Central memory CD4-positive, alpha-beta T cell (primary cell): ENCODE data around the gene USP28.
"Not testable (repeated sequence)": the region's sequence is repeated elsewhere in the genome, so short reads cannot be mapped to it uniquely, and the experiment has no call there.

ENCODE experiments used
- DNase-seq: peaks from one replicate; pipeline ENCODE4 v3.0.0; 2022

USP28 gene

DNA sequence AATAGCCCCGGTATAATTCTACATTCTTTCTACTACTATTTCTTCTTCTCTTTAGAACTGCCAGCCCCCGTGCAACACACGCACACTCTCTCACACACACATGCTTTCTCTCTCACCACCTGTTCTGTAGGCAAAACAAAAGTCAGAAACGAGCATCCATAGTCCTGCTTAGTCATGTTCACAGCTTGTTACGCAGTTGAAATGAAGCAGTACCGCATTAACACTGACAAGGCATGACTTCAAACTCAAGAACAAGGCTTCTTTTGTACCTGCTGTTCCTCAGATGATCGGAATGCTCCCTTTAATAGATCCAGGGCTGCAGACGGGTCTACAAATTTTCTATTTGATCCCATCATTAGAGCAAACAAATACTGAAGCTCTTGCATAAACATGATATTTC lies 42.2 kb downstream of the USP28 start:
- no peak for DNase-seq

DNA sequence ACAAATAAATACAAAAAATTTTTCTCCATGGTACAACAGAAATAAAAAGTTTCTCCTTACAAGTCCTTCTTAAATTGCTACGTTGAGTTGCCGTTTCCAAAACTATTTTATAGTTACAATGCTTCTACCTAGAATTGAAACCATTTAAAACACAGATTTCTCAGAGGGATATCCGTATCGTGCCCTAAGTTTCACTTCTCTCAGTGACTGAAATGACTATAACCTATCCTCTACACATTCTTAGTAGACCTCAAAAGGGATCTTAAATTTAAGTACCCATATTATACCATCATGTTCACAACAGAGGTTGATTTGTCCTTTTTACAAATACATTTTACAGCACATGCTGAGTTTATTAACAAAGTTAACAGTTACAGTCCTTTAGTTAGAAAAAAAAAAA lies 44.1 kb downstream of the USP28 start:
- DNase-seq = no peak

DNA sequence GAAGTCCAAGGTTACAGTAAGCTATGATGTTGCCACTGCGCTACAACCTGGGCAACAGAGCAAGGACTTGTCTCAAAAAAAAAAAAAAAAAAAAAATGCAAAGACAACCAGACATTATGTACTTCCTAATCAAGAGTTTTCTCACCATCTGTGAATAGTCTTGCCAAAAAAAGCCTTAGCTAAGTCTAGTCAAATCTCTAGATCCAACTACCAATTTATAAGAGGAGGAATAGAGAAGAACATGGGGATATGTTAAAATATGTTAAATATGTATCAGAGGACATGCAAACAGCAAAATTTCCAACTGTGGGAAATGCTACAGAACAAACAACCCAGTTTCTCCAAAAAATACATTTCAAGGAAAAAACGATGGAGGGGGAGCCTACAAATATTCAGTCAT lies 45.6 kb downstream of the USP28 start:
- DNase-seq = no peak

DNA sequence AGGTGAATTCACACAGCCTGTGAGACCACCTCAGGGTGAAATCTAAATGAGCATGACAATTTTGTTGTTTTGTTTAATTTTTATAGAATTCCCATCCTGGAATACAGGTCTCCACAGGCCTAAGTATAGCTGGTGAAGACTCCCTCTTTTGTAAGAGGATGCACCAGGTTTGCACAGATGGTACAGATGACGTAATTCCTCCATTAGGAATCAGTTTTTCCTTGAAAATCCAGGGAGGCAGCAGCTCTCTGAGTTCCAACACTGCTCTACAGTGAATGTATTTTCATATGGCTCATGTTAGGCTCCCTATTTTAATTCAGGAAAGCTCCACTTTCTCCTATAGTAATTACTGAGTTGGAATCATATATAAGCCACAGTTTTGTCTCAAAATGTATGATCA lies 47.2 kb downstream of the USP28 start:
- no peak for DNase-seq

DNA sequence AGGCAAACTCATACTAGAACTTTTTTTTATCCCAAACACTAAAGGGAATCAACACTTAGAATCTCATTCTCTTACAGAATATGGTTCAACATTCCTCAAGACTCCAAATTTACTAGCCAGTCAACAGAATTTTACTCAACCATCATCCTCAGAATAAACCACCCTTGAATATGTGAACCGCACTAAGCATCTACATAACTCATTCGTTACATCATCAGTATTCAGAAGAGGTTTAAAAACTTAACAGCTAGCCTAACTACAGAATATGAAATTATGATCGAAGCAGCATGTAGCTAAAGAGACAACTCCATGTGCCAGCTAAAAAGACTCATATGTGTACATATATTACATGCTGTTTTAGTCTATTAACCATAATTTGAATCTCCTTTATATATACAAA lies 47.9 kb downstream of the USP28 start:
- DNase-seq = no peak

DNA sequence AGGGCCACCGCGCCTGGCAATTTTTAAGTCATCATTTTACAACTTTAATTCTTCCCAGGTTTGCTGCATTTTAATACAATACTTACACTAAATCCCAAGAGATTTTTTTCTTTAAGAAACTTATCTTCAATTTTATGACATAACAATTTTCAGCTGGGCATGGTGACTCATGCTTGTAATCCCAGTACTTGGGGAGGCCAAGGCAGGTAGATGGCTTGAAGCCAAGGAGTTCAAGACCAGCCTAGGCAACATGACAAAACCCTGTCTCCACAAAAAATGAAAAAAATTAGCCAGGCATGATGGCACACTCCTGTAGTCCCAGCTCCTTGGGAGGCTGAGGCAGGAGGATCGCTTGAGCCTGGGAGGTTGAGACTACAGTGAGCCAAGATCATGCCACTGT lies 56.9 kb downstream of the USP28 start:
- DNase-seq = no peak

DNA sequence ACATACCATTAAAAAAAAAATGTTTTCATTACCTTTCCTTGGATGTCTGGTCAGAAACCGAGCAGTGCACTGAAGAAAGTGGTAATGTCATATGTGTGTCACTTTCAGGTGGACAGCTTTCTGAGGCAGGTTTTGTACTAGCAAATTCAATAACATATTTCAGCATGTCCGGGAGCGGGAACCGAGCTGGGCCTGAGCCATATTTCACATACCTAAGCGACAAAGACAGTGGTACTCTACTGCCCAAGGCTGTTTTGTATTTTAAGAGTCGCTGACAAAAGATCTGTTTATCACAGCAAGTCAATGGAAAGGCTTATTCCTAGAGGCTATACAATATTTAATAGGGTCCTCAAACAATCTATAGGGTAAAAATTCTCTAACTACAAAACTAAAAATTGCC lies 57.7 kb downstream of the USP28 start:
- DNase-seq = no peak

DNA sequence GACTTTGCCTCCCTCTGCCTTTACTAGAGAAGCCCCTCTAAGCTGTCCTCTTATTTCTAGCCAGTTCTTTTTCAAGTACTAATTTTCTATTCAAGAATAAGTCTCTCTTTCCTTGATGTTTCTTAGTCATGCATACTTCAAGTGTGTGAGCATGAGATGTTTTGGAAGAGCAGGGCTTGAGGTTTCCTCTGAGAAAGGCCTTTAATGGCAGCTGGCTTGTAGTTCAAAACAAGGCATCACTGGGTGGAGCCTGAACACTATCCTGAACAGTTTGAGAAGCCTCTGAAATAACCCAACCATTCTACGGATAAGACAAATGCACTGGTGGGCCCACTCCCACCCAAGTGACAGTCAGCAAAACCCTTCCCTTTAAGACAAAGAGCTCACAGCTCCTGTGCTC lies 58.2 kb downstream of the USP28 start:
- no peak for DNase-seq

DNA sequence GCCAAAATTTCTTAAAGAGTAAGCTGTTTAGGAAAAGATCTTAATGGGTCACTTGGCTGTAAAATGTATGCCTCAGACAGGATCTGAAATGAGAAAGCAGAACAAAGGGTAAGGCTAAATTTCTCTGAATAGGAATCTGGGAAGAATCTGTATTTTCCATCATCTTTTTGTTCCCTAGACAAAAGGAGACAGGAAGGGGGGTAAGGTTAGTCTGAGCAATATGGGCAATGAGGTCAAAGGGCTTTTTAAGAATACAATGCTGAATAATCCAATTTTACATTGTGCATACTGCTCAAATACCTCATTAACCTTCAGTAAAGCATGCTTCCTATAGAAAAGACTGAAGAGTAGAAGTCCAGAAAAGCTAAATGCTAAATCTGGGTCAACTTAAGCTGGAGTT lies 61.2 kb downstream of the USP28 start:
- no peak for DNase-seq

DNA sequence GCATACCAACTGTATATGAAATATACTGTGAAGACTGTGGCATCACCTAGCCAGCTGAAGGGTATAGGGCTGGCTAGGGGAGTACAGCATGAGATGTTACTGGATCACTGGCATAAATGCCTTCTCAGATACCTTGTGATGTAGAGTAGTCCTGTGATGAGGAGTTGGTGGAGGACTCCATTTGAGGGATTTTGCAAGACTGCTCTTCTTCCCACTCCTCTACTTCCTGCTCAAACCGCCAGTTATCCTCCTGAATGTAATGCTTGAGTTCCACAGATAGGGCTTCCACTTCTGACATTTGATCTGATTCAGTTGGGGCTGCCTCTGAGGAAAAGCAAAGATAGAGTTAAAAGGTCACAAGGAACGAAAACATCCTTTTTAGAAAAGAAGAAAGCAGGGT lies 66.4 kb downstream of the USP28 start:
- DNase-seq = no peak

DNA sequence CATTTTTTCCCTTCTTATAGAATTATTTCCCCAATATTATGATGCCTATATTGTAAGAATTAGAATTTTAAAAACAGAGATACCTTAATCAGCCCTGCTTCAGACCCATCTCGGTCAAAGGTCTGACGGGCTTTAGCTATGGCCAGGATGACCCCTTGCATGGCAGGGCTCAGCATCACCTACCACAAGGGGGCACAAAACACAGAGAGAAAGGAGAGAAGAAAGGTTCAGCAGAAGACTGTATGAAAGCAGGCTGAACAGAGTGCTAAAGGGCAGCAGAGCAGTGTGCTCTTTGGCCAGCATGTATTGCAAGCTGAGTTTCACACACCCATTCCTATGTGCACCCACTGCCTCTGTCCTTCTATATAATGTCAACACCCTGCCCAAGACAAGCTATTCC lies 69.0 kb downstream of the USP28 start:
- DNase-seq = no peak

DNA sequence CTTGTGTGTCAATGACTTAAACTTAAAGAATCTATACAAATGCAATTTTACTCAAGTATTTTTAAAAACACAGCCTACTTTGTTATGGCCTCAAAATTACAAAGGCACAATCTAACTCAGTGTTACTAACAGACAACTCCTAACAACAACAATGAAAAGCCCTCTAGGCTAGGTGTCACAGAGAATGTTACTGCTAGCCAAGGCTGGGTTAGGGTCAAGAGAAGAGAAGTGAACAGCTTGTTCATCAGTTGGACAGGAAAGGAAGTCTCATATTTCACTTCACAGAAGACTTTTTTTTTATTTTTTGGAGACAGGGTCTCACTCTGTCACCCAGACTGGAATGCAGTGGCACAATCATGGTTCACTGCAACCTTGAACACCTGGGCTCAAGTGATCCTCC lies 69.7 kb downstream of the USP28 start:
- DNase-seq = no peak

DNA sequence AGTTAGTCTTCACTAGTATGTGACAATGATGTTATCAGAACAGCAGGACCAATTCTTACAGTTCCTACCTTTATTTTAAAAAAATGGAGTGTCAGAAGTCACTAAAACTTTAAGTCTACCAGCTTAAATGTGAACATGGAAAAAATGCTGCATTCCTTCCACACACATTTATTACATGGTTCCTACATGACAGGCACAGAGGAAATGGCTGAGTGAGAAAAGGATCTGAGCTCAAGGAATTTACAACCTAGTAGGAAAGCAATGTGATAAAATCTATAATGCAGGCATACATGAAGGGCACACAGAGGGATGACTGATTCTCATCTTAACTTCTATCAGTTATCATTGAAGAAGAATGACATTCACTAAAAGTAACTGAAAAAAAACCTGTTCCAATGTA lies 72.8 kb downstream of the USP28 start:
- DNase-seq = no peak

DNA sequence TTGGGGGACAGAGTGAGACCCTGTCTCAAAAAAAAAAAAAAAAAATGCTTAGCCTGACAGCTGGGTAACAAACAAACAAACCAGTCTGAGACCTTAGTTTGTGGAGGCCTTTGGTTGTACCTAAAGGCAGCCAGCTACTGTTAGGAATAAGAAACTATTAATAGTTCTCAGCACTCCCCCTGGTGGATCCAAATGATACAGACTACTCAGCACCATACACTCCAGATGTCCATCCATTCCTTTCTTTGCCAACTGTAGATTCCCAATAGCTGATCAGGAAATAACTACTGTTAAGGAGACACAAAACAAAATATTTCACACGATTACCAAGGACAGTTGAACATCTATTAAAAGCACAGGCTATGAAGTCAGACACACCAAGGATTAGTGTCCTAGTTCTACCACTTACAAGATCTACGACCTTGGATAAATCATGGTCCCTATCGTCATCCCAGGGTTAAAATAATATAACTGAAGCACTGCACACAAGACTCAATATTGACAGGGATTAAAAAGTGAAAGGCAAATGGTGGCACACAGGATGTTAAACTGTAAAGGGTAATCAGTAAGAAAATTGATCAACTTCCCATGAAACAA lies 78.6 kb downstream of the USP28 start:
- DNase-seq = no peak

DNA sequence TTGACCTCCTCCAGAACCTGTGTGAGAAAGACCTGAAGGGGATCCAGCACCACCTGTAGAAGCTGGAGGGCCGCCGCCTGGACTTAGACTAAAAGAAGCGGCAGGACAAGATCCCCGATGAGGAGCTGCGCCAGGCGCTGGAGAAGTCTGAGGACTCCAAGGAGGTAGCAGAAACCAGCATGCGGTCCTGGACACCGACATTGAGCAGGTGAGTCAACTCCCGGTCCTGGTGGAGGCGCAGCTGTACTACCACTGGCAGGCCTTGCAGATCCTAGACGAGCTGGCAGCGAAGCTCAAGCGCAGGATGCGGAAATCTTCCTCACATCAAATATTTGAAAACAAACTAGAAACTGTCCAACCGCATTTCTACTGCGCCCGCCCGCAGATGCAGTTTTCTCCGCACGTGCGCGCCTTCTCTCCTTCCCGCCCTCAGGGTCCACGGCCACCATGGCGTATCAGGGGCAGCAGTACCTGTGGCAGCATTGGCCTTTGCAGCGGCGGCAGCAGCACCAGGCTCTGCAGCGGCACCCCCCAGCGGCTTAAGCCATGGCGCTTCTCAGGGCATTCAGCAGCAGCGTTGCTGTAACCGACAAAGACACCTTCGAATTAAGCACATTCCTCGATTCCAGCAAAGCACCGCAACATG lies 85.6 kb downstream of the USP28 start:
- no peak for DNase-seq

DNA sequence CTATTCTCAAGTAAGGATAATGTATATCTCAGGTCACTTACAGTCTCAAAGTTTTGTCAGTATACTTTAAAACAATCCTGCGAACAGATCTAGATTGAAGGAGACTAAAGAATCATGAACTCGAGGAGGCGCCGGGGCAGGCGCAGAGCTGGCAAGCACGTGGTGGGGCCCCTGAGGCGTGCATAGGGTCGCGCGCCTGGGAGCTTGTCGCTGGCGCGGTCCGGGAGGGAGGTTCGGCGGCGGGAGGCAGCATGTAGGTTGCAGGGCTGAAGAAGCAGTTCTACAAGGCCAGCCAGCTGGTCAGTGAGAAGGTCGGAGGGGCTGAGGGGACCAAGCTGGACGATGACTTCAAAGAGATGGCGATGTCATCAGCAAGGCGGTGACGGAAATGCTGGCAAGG lies 86.4 kb downstream of the USP28 start:
- DNase-seq = not testable (repeated sequence)

DNA sequence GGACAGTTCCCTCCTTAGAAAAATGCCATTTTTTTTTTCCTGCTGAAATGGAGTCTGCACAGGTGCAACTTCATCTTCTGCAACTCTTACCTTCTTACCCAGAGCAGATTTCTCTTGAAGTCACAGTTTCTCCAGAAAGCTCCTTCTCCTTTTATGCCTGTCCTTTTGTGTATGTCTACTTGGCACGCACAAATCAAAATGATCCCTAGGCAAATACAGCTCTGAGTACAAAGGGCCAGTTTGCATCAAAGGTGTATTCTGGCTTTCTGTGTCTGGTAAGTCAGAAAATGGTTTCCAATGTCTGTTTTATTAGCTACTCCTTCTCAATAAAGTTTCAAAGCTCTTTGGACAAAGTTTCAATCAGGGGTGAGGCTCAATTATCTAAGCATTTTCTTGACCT lies 93.2 kb downstream of the USP28 start:
- DNase-seq = no peak

DNA sequence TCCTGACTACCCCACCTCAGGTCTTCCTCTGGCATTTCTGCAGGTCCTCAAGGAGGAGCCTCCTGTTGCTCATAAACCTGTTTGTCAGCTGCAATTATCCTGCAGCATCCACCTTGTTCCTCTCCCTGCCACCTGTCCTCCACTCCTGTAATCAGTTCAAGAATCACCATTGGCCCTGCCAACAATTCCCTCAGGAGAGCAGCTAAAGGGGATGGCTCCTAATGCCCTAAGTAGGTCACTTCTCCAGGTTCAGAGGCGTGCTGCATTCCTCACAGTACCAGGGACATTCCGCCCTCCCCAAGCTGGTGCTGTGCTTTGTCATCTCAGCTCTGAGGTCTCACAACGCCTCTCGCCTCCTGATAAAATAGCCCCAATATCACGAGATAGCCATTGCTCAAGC lies 93.7 kb downstream of the USP28 start:
- DNase-seq = no peak

DNA sequence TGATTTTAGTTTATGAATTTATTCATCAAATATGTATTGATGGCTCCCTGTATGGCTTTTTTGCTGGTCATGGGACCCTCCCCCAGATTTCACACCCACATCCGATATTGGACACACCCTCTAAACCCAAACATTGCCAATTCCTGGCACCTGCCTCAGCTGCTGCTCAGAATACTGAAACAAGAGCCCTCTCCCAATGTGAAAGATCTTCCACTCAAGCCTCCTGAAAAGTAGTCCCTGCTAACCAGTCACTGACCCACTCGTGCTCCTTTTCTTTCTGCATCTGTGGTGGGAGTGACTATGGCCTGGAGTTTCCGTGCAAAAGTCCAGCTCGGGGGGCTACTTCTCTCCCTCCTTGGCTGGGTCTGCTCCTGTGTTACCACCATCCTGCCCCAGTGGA lies 95.9 kb downstream of the USP28 start, which contains the start of gene CLDN25:
CLDN25 (plus strand) TSS at position 301 of the 400 bp plus-strand sequence; CDS start at position 301, 0 bp downstream.
- no peak for DNase-seq

DNA sequence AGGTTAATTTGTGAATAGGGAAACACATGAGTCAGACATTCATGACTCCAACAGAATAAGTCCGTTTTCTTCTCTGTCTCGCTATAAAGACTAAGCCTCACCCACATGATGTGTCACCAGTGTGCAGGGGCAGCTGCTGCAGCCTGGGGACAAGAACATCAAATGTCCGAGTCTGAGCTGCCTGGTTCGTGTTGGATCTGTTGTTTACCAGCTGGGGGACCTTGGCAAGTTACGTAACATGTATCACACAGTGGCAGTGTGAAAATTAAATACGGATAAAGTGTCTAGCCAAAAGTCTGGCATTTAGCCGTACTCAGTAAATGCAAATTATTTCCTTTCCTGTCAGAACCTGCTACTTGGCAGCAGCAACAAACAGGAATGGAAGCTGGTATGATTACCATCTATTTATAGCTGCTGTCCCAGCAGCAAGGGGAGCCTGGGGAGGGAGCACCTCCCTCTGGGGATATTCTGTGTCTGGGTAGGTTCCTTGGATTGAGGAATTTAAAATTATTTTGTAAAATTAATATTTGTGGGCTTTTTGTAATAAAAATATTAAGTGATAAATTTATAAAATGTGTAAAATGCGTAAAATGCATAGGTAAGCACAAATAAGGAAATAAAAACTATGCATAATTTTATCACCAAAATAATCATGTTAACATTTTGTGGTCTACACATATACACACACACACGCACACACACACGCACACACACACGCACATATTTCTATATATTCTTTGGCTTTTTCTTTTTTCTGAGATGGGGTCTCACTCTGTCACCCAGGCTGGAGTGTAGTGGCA lies 97.1 kb downstream of the USP28 start:
- DNase-seq = no peak

DNA sequence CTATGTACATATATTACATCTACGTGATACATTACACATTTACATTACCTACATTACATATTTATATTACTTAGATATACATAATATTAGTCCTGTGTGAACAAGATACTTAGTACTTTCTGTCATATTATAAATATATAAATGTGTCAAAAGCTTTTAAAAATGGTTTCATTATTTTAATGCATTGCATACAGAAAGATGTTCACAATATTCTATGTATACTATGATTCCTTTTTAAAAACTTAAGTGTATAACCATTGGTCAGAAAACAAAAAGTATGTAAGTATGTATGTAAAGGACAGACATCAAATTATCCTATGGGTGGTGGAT lies 101.2 kb downstream of the USP28 start:
- no peak for DNase-seq

DNA sequence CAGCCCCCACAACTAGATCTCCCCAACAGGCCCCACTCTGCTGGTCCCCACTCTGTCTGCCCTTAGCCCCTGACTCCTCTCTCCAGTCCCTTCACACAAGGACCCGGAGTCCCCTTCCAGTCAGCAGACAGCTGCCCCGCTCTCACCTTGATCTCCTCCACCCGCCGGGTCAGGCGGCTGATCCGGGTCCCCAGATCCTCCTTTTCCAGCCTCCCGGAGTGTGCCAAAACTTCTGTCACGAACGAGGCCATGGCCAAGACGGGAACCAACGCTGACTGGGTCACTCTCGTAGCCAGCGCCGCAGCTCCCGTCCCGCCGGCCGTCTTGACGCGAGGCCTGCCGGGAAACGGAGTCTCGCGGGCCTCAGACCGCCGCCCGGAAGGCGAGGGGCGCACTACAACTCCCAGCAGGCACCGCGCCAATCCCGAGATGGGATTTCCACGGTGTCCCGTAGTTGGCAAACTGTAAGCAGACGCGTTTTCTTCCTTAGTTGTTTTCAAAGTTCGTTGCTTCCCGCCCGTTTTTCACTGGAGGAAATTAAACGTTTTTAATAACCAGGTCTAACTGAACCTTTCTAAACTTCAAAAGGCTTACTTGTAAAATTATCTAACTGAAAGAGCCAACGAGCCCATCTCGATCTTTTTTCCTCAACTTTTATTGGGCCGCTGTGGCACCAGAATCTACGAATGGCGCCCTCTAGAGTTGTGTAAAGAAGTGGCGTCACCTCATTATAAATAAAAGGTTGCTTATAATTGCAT lies 101.8 kb downstream of the USP28 start, which contains the start of gene ZW10:
ZW10 (minus strand) TSS at position 277 of the 758 bp plus-strand sequence; CDS start at position 251, 26 bp downstream.
- peak; percentile 91 for DNase-seq

DNA sequence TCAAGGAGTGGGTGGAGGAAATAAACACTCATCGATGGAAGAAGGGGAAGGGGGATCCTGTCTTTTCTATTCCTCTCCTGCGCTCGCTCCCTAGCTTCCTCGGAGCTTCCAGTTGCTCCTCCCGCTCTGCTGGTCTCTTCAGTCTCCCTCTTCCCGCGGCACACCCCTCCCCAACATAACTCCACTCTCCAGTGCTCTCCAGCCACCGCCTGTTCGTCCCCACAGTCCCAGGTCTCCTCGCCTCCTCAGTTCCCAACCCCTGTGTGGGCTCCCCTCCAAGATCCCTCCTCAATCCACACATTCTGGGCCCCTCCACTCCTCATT lies 102.3 kb downstream of the USP28 start:
- DNase-seq = no peak

DNA sequence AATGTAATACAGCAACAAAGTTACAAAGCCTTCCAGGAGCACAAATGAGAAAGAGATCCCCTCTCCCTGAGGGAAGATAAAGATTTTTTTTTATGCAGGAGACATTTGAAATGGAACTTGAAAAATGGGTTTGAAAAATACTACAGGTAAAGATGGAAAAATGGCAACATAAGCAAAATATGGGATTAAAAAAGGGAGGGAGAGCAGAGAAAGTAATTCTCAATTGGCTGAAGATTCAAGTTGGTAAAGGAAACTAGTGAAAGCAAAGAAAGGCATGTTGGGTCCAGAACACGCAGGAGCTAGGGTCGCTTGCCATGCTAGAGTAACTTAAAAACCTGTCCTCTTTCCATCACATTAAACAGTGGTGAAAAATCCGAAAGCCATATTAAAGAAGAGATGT lies 103.4 kb downstream of the USP28 start:
- DNase-seq = no peak
